ENCODE measurements around the gene KLHDC7B. TPM values are rescaled to one million over a fixed set of nuclear protein-coding genes. Genes with fewer than 3 reads are reported as not detected.

Gene KLHDC7B
- total RNA-seq, 1 experiment from 2014 or later = not detected

DNA sequence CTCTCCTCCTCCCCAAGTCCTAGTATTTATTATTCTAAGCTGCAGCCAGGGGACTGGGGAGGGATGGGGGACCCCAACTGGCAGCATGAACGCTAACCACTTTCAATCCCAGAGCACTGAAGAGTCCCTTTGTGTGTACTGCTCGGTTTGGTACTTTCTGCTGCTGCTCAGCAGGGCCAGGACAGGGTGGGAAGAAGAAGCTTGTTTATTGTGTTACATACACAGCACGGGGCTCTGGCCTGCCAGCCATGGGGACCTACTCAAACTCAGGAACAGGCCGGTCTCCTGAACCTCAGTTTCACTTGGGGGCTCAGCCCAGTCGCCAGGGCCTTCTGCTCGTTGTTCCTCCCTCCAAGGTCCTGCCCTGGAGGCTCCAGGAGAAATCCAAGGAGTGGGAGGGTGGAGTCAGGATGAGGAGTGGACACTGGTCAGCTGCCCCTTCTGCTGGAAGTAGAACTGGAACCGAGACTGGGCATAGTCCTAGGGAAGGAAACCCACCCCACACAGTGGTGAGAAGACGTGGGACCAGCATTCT lies 33.1 kb downstream of the KLHDC7B start:
- CTCF ChIA-PET = interaction anchor here (0.6 to 5.0 kb wide), 4 partner anchors 16 to 64 kb away, joined by 3 to 25 read pairs (median 4); partner anchors contain the start of genes ARSA, SCO2 and SYCE3
- H3K27ac Mint-ChIP-seq = no peak overlapping the region
- no peak overlapping the region for H3K4me3 Mint-ChIP-seq
- POLR2A ChIA-PET = no interaction called here
- no peaks in the 10 kb centered on the region for H3K9me3 Mint-ChIP-seq
- H3K36me3 Mint-ChIP-seq = peaks cover 7% of the 10 kb centered on the region
- DNase-seq (ENCODE audit: low spot score) (no peak), ATAC-seq (no peak)
- H3K27me3 Mint-ChIP-seq (ENCODE audit: low read depth) = peaks cover 6% of the 10 kb centered on the region; the same call in 1 of the 2 replicates
- H3K4me1 Mint-ChIP-seq = peaks cover 8% of the 10 kb centered on the region
- TF ChIP-seq, protein P1, sequence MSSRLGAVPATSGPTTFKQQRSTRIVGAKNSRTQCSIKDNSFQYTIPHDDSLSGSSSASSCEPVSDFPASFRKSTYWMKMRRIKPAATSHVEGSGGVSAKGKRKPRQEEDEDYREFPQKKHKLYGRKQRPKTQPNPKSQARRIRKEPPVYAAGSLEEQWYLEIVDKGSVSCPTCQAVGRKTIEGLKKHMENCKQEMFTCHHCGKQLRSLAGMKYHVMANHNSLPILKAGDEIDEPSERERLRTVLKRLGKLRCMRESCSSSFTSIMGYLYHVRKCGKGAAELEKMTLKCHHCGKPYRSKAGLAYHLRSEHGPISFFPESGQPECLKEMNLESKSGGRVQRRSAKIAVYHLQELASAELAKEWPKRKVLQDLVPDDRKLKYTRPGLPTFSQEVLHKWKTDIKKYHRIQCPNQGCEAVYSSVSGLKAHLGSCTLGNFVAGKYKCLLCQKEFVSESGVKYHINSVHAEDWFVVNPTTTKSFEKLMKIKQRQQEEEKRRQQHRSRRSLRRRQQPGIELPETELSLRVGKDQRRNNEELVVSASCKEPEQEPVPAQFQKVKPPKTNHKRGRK (CRISPR knock-in tag; IDR thresholded peaks at IDR 0.05; ENCODE audit: borderline replicate concordance) = no peak
- TF ChIP-seq, protein P2, sequence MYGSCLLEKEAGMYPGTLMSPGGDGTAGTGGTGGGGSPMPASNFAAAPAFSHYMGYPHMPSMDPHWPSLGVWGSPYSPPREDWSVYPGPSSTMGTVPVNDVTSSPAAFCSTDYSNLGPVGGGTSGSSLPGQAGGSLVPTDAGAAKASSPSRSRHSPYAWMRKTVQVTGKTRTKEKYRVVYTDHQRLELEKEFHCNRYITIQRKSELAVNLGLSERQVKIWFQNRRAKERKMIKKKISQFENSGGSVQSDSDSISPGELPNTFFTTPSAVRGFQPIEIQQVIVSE (CRISPR knock-in tag; IDR thresholded peaks at IDR 0.05; ENCODE audit: borderline replicate concordance) = no peak
- TF ChIP-seq RELA (CRISPR knock-in tag; IDR thresholded peaks at IDR 0.05; ENCODE audit: borderline replicate concordance) (no peak), PRRX2 (CRISPR knock-in tag; IDR thresholded peaks at IDR 0.05) (no peak), CBFB (CRISPR knock-in tag; IDR thresholded peaks at IDR 0.05; ENCODE audit: low read depth) (no peak), NFE2L1 (CRISPR knock-in tag; IDR thresholded peaks at IDR 0.05) (no peak), HMGA2 (CRISPR knock-in tag; IDR thresholded peaks at IDR 0.05) (no peak)
- TF ChIP-seq, protein P3, sequence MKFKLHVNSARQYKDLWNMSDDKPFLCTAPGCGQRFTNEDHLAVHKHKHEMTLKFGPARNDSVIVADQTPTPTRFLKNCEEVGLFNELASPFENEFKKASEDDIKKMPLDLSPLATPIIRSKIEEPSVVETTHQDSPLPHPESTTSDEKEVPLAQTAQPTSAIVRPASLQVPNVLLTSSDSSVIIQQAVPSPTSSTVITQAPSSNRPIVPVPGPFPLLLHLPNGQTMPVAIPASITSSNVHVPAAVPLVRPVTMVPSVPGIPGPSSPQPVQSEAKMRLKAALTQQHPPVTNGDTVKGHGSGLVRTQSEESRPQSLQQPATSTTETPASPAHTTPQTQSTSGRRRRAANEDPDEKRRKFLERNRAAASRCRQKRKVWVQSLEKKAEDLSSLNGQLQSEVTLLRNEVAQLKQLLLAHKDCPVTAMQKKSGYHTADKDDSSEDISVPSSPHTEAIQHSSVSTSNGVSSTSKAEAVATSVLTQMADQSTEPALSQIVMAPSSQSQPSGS (CRISPR knock-in tag; IDR thresholded peaks at IDR 0.05; ENCODE audit: borderline replicate concordance, low read depth) = no peak

DNA sequence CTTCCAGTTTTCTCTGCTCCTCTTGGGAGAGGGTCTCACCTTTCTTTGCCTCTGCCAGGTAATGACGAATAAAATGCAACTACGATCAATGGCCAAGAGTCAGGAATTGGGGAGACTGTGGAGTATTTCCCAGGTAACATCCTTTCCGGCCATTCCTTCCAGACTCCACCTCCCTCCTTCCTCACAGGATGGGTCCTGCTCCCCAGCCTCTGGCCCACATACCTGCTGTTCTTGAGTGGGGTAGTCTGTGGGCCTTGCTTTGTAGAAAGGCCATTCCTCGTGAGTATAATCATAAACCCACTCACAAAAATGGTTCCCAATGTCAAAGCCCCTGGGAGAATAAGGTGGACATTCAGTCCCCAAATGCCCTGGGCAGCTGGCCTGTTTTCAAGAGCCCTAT lies 34.1 kb downstream of the KLHDC7B start:
- DNase-seq (ENCODE audit: low spot score) = no peak
- ATAC-seq = no peak
- Mint-ChIP-seq H3K36me3 (peaks cover 7% of the 10 kb centered on the region), H3K9me3 (no peaks in the 10 kb centered on the region), H3K4me3 (no peak overlapping the region), H3K4me1 (peaks cover 9% of the 10 kb centered on the region), H3K27me3 (ENCODE audit: low read depth) (peaks cover 7% of the 10 kb centered on the region; the same call in 1 of the 2 replicates), H3K27ac (no peak overlapping the region)
- ChIA-PET POLR2A (no interaction called here), CTCF (no interaction called here)
- TF ChIP-seq ZNF138 (CRISPR knock-in tag; conservative IDR thresholded peaks at IDR 0.05) (no peak), RORB (CRISPR knock-in tag; IDR thresholded peaks at IDR 0.05) (no peak), FOXK1 (CRISPR knock-in tag; IDR thresholded peaks at IDR 0.05) (no peak), JAZF1 (CRISPR knock-in tag; IDR thresholded peaks at IDR 0.05) (no peak), ZNF317 (CRISPR knock-in tag; IDR thresholded peaks at IDR 0.05; ENCODE audit: borderline replicate concordance, low read depth) (no peak), HMGA2 (CRISPR knock-in tag; IDR thresholded peaks at IDR 0.05) (no peak), TEAD4 (CRISPR knock-in tag; IDR thresholded peaks at IDR 0.05) (no peak)
- TF ChIP-seq, protein P4, sequence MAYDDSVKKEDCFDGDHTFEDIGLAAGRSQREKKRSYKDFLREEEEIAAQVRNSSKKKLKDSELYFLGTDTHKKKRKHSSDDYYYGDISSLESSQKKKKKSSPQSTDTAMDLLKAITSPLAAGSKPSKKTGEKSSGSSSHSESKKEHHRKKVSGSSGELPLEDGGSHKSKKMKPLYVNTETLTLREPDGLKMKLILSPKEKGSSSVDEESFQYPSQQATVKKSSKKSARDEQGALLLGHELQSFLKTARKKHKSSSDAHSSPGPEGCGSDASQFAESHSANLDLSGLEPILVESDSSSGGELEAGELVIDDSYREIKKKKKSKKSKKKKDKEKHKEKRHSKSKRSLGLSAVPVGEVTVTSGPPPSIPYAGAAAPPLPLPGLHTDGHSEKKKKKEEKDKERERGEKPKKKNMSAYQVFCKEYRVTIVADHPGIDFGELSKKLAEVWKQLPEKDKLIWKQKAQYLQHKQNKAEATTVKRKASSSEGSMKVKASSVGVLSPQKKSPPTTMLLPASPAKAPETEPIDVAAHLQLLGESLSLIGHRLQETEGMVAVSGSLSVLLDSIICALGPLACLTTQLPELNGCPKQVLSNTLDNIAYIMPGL (CRISPR knock-in tag; IDR thresholded peaks at IDR 0.05) = no peak
- TF ChIP-seq, protein P5, sequence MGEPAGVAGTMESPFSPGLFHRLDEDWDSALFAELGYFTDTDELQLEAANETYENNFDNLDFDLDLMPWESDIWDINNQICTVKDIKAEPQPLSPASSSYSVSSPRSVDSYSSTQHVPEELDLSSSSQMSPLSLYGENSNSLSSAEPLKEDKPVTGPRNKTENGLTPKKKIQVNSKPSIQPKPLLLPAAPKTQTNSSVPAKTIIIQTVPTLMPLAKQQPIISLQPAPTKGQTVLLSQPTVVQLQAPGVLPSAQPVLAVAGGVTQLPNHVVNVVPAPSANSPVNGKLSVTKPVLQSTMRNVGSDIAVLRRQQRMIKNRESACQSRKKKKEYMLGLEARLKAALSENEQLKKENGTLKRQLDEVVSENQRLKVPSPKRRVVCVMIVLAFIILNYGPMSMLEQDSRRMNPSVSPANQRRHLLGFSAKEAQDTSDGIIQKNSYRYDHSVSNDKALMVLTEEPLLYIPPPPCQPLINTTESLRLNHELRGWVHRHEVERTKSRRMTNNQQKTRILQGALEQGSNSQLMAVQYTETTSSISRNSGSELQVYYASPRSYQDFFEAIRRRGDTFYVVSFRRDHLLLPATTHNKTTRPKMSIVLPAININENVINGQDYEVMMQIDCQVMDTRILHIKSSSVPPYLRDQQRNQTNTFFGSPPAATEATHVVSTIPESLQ (CRISPR knock-in tag; IDR thresholded peaks at IDR 0.05) = no peak
- TF ChIP-seq, protein P6, sequence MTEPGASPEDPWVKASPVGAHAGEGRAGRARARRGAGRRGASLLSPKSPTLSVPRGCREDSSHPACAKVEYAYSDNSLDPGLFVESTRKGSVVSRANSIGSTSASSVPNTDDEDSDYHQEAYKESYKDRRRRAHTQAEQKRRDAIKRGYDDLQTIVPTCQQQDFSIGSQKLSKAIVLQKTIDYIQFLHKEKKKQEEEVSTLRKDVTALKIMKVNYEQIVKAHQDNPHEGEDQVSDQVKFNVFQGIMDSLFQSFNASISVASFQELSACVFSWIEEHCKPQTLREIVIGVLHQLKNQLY (CRISPR knock-in tag; IDR thresholded peaks at IDR 0.05) = no peak
